Fibroblast of lung (primary cell): Measurements from ENCODE around the gene SNRNP200. TPM values are rescaled to one million over a fixed set of nuclear protein-coding genes. Genes with fewer than 3 reads are reported as not detected.

ENCODE experiments used
- DNase-seq, 2 donors: peaks; one replicate each; pipeline versions ENCODE4 v3.0.0 to v3.0.0-alpha.2; 2010; ENCODE audit warnings: low read depth in 2 of 2
- H2AFZ ChIP-seq: 2 replicates; pipeline ENCODE4 v1.5.1; 2012; ENCODE audit warnings: low read length, control low read depth, inconsistent platforms
- H3K27ac ChIP-seq: 2 replicates; pipeline ENCODE4 v1.5.1; 2011; ENCODE audit warnings: low read length, control low read depth; ENCODE audit not compliant: insufficient read depth
- H3K27me3 ChIP-seq: 2 replicates; pipeline ENCODE4 v1.5.1; 2011; ENCODE audit warnings: mild to moderate bottlenecking, low read length; ENCODE audit not compliant: control insufficient read depth, insufficient read depth
- H3K36me3 ChIP-seq: 2 replicates; pipeline ENCODE4 v1.5.1; 2011; ENCODE audit warnings: low read length; ENCODE audit not compliant: control insufficient read depth, insufficient read depth
- H3K4me1 ChIP-seq: 2 replicates; pipeline ENCODE4 v1.5.1; 2011; ENCODE audit warnings: low read length; ENCODE audit not compliant: control insufficient read depth, insufficient read depth; ENCODE audit errors: extremely low read depth
- H3K4me2 ChIP-seq: 2 replicates; pipeline ENCODE4 v1.5.1; 2011; ENCODE audit warnings: low read length, control low read depth; ENCODE audit not compliant: insufficient read depth; ENCODE audit errors: extremely low read depth
- H3K4me3 ChIP-seq, 4 experiments: fragments of 200-600 bp in 1 of 4; sonication (generic) in 1 of 4; replicated peaks in 1 of 4; 2 replicates each; pipeline ENCODE4 v1.5.1; 2011 to 2016; ENCODE audit warnings: low read length in 4 of 4, low read depth in 3 of 4, mild to moderate bottlenecking in 3 of 4, control low read depth in 2 of 4, inconsistent platforms in 1 of 4, mixed read lengths in 1 of 4; ENCODE audit not compliant: insufficient read depth in 1 of 4; ENCODE audit errors: control extremely low read depth in 1 of 4
- H3K79me2 ChIP-seq: 2 replicates; pipeline ENCODE4 v1.5.1; 2012; ENCODE audit warnings: mild to moderate bottlenecking, low read length, inconsistent platforms; ENCODE audit not compliant: control insufficient read depth, insufficient read depth
- H3K9ac ChIP-seq: 2 replicates; pipeline ENCODE4 v1.5.1; 2011; ENCODE audit warnings: mild to moderate bottlenecking, low read length, control low read depth; ENCODE audit not compliant: insufficient read depth
- H3K9me3 ChIP-seq: 2 replicates; pipeline ENCODE4 v1.5.1; 2012; ENCODE audit warnings: low read depth, low read length; ENCODE audit not compliant: control insufficient read depth, insufficient read depth
- H4K20me1 ChIP-seq: 2 replicates; pipeline ENCODE4 v1.5.1; 2011; ENCODE audit warnings: low read length; ENCODE audit not compliant: control insufficient read depth, insufficient read depth; ENCODE audit errors: extremely low read depth
- CTCF ChIP-seq, 2 donors: IDR thresholded peaks in 1 of 2; conservative IDR thresholded peaks in 1 of 2; 1 replicate in 1 of 2; 2 replicates in 1 of 2; pipeline ENCODE4 v1.5.1; 2011 to 2012; ENCODE audit warnings: low read length in 2 of 2, control low read depth in 1 of 2, inconsistent platforms in 1 of 2, low read depth in 1 of 2, mild to moderate bottlenecking in 1 of 2
- EZH2 ChIP-seq: IDR thresholded peaks from 2 replicates; pipeline ENCODE4 v1.5.1; 2012; ENCODE audit warnings: low read length, control low read depth, mild to moderate bottlenecking; ENCODE audit errors: missing control alignments
- polyA plus RNA-seq, 2 donors: library from polyadenylated mRNA; depleted of rRNA in 1 of 2; stranded (reverse) in 1 of 2; unstranded in 1 of 2; fragments of >200 nt; gene quantifications; 2 replicates each; pipeline ENCODE4 v1.2.1, GENCODE V29; 2011 to 2012; ENCODE audit warnings: missing spikeins in 1 of 2
- total RNA-seq: library from RNA; depleted of rRNA; stranded (reverse); fragments of >200 nt; gene quantifications from 2 replicates; pipeline ENCODE4 v1.2.1, GENCODE V29; 2014

SNRNP200 gene
- total and polyA plus RNA-seq, 2 donors (not counting 1 experiment from before 2014, with no cell fraction given): 49.4 to 65.0 TPM

GRCh38 chr2:96239745-96240264 is 65.5 kb downstream of the SNRNP200 start:
- Histone ChIP-seq H3K4me2 (no peak overlapping the region), H3K9ac (no peak overlapping the region), H2AFZ (no peak overlapping the region), H3K79me2 (no peaks in the 10 kb centered on the region), H4K20me1 (no peaks in the 10 kb centered on the region), H3K27me3 (no peaks in the 10 kb centered on the region), H3K36me3 (no peaks in the 10 kb centered on the region), H3K4me1 (peaks cover 2% of the 10 kb centered on the region), H3K9me3 (no peaks in the 10 kb centered on the region), H3K4me3 (no peak overlapping the region), H3K27ac (no peak overlapping the region)
- no peak for DNase-seq
- no peak for TF ChIP-seq CTCF (conservative IDR thresholded peaks at IDR 0.05 in 1 of 2, IDR thresholded peaks at IDR 0.05 in 1 of 2; ENCODE audit: low read depth in 1 of 2, low read length in 2 of 2)

- Histone ChIP-seq H3K4me1 (peaks cover 2% of the 10 kb centered on the region), H3K4me3 (no peak overlapping the region), H3K27me3 (no peaks in the 10 kb centered on the region), H3K36me3 (no peaks in the 10 kb centered on the region), H3K9me3 (no peaks in the 10 kb centered on the region), H4K20me1 (no peaks in the 10 kb centered on the region), H3K4me2 (no peak overlapping the region), H3K27ac (no peak overlapping the region), H3K79me2 (no peaks in the 10 kb centered on the region), H3K9ac (no peak overlapping the region), H2AFZ (no peak overlapping the region)
- DNase-seq: no peak
- no peak for TF ChIP-seq EZH2
- TF ChIP-seq CTCF (conservative IDR thresholded peaks at IDR 0.05 in 1 of 2, IDR thresholded peaks at IDR 0.05 in 1 of 2; ENCODE audit: low read depth in 1 of 2, low read length in 2 of 2): no peak
Measured at GRCh38 chr2:96239091-96239490, 66.3 kb downstream of the SNRNP200 start.

GRCh38 chr2:96238266-96238665 is 67.1 kb downstream of the SNRNP200 start:
- Histone ChIP-seq H3K79me2 (no peaks in the 10 kb centered on the region), H3K4me2 (no peak overlapping the region), H3K27ac (no peak overlapping the region), H3K9me3 (no peaks in the 10 kb centered on the region), H3K9ac (no peak overlapping the region), H4K20me1 (no peaks in the 10 kb centered on the region), H3K4me3 (no peak overlapping the region), H3K36me3 (no peaks in the 10 kb centered on the region), H3K4me1 (peaks cover 2% of the 10 kb centered on the region), H2AFZ (no peak overlapping the region), H3K27me3 (no peaks in the 10 kb centered on the region)
- TF ChIP-seq EZH2: no peak
- no peak for TF ChIP-seq CTCF (conservative IDR thresholded peaks at IDR 0.05 in 1 of 2, IDR thresholded peaks at IDR 0.05 in 1 of 2; ENCODE audit: low read depth in 1 of 2, low read length in 2 of 2)
- no peak for DNase-seq
